Caco-2 (cell line): Measurements from ENCODE around the gene CHAC2. TPM values are rescaled to one million over a fixed set of nuclear protein-coding genes. Genes with fewer than 3 reads are reported as not detected.
"Not testable (repeated sequence)": the region's sequence is repeated elsewhere in the genome, so short reads cannot be mapped to it uniquely, and the experiment has no call there.

Experiments
- Bru-seq: library from RNA; stranded (reverse); fragments of 400-500 nt; gene quantifications from one replicate; lab custom pipeline; 2021; lab: Mats Ljungman, UMichigan
- BruChase-seq, 2 experiments: library from RNA; stranded (reverse); fragments of 400-500 nt; gene quantifications; one replicate each; lab custom pipeline; 2021; lab: Mats Ljungman, UMichigan
- BruUV-seq: library from RNA; stranded (reverse); fragments of 400-500 nt; replicated peaks from 2 replicates; lab custom pipeline; 2021; lab: Mats Ljungman, UMichigan
- CTCF ChIA-PET: fragments of 300-600 bp; sonication (Branson Sonifier 250); formaldehyde crosslinking; loops from one replicate; lab custom pipeline; 2022; ENCODE audit warnings: antibody characterized with exemption; lab: Charles Lee
- POLR2A ChIA-PET: fragments of 300-600 bp; sonication (Branson Sonifier 250); formaldehyde crosslinking; loops from one replicate; lab custom pipeline; 2022; ENCODE audit warnings: antibody characterized with exemption; lab: Charles Lee
- DNase-seq, 2 experiments: peaks; one replicate each; pipeline versions ENCODE4 v3.0.0 to v3.0.0-alpha.2; 2020 to 2022
- H3K27me3 ChIP-seq: replicated peaks from 2 replicates; pipeline ENCODE4 v1.6.0; 2011; ENCODE audit warnings: low read length; ENCODE audit not compliant: control insufficient read depth, insufficient read depth
- H3K36me3 ChIP-seq: 2 replicates; pipeline ENCODE4 v1.5.1; 2011; ENCODE audit warnings: low read length; ENCODE audit not compliant: control insufficient read depth, insufficient read depth
- H3K4me1 ChIP-seq: fragments of 250-450 bp; sonication (Bioruptor Pico); 2 replicates; pipeline ENCODE4 v1.5.1; 2020; ENCODE audit warnings: mild to moderate bottlenecking
- H3K4me3 ChIP-seq: 2 replicates; pipeline ENCODE4 v1.5.1; 2011; ENCODE audit warnings: low read depth, mild to moderate bottlenecking, control low read depth, low read length
- H3K9me3 ChIP-seq: fragments of 250-450 bp; sonication (Bioruptor Pico); 2 replicates; pipeline ENCODE4 v1.5.1; 2020; ENCODE audit warnings: mild to moderate bottlenecking, moderate library complexity
- H3K27ac Mint-ChIP-seq: one replicate; pipeline ENCODE4 v1.8.0; 2022; ENCODE audit warnings: mixed read lengths; ENCODE audit not compliant: unreplicated experiment
- H3K27me3 Mint-ChIP-seq: one replicate; pipeline ENCODE4 v1.8.0; 2022; ENCODE audit warnings: mixed read lengths; ENCODE audit not compliant: insufficient read depth, unreplicated experiment
- H3K36me3 Mint-ChIP-seq: one replicate; pipeline ENCODE4 v1.8.0; 2022; ENCODE audit warnings: mild to moderate bottlenecking, mixed read lengths; ENCODE audit not compliant: insufficient read depth, unreplicated experiment
- H3K4me1 Mint-ChIP-seq: one replicate; pipeline ENCODE4 v1.8.0; 2022; ENCODE audit warnings: low read depth, mixed read lengths; ENCODE audit not compliant: unreplicated experiment
- H3K4me3 Mint-ChIP-seq: one replicate; pipeline ENCODE4 v1.8.0; 2022; ENCODE audit warnings: mild to moderate bottlenecking, moderate library complexity, mixed read lengths; ENCODE audit not compliant: unreplicated experiment
- H3K9me3 Mint-ChIP-seq: one replicate; pipeline ENCODE4 v1.8.0; 2022; ENCODE audit warnings: mixed read lengths; ENCODE audit not compliant: unreplicated experiment
- CTCF ChIP-seq, 2 experiments: fragments of 200-600 bp in 1 of 2; IDR thresholded peaks; 1 replicate in 1 of 2; 2 replicates in 1 of 2; pipeline versions ENCODE4 v1.5.1 to v1.8.0; 2011 to 2022; ENCODE audit warnings: antibody characterized with exemption in 1 of 2, control low read depth in 1 of 2, inconsistent platforms in 1 of 2, low read depth in 1 of 2, low read length in 1 of 2, mild to moderate bottlenecking in 1 of 2, moderate library complexity in 1 of 2; ENCODE audit not compliant: insufficient read depth in 1 of 2, severe bottlenecking in 1 of 2, unreplicated experiment in 1 of 2
- intact Hi-C: fragments of 100-400 bp; cut with micrococcal nuclease; formaldehyde crosslinking; loops from one replicate; pipeline ENCODE4 v1.10.0; 2022; ENCODE audit not compliant: unreplicated experiment
- long read RNA-seq: library from polyadenylated mRNA; stranded (forward); transcript quantifications from one replicate; pipeline ENCODE4 v2.0.0, GENCODE V29; 2022
- total RNA-seq: library from RNA; stranded (reverse); gene quantifications from 2 replicates; pipeline ENCODE4 v1.2.3, GENCODE V29; 2022

CHAC2 gene
- total RNA-seq (3.9 and 4.6 TPM in 2 replicates), Bru-seq, nascent RNA (percentile 55 among the genes with signal in this experiment), BruChase-seq, experiment 1, labeled RNA remaining after a 2-hour chase (percentile 59 among the genes with signal in this experiment), BruChase-seq, experiment 2, labeled RNA remaining after a 6-hour chase (percentile 60 among the genes with signal in this experiment)
- long read RNA-seq, transcript CHAC2-201 (3 exons, 1,321 nt), result major isoform, 14 of 19 reads
- long read RNA-seq, partial matches to known transcripts, result 0 of 19 reads
- long read RNA-seq, other reads (novel, unspliced or antisense), result 5 of 19 reads

DNA sequence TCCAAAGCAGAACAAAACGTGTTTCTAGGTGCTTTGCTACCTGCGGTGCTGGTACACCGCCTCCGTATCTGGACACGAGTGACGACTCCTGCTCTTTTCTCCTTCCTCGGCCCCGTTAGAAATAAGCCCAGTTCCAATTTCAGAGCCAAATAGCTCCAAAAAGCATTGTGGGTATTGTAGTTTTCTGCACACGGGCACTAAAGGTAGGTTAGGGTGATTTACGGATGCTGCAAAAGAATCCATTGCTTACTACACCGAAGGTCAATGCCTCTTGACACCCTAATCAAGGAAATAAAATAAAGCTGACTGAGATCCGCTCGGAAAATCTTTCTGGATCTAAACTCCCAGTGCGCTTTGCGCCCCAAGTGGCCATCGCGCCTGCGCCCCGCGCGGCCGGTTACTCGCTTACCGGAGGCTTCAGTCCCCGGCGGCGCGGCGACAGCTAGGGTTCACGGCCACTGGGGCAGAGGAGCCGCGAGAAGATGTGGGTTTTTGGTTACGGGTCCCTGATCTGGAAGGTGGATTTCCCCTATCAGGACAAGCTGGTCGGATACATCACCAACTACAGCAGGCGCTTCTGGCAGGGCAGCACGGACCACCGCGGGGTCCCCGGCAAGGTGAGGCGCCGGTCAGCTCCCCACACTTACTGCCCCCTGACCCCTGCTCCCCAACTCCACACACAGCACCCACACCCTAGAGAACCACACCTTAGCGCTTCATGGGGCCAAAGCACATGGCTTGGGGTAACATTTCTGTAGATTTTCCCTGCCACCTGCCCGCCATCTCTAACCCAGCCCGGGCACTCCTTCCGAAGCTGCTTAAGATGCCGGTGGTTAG lies at the start of gene CHAC2:
CHAC2 (plus strand) TSS at position 400 of the 837 bp plus-strand sequence; CDS start at position 483, 83 bp downstream.
- DNase-seq, result peak; percentile 81 to 85
- Mint-ChIP-seq H3K9me3 (no peaks in the 10 kb centered on the region), H3K4me1 (no peaks in the 10 kb centered on the region), H3K4me3 (peak within 1 kb of the TSS; percentile 97), H3K27ac (peak within 1 kb of the TSS; percentile 90), H3K36me3 (peaks cover 4% of the 10 kb centered on the region), H3K27me3 (no peaks in the 10 kb centered on the region)
- ChIA-PET POLR2A (no interaction called here), CTCF (interaction anchor here (1.2 to 1.3 kb wide), 2 partner anchors 18 to 20 kb away, joined by 3 to 4 read pairs; no protein-coding TSS in a partner anchor)
- Histone ChIP-seq H3K4me3 (peak within 1 kb of the TSS; percentile 76), H3K36me3 (no peaks in the 10 kb centered on the region), H3K27me3 (no peaks in the 10 kb centered on the region), H3K4me1 (no peaks in the 10 kb centered on the region), H3K9me3 (no peaks in the 10 kb centered on the region)
- intact Hi-C loops, result loop anchor here (1.0 kb wide), 1 partner anchor 19 kb away; the partner anchor contains the start of gene ASB3
- BruUV-seq, result TSS peak; percentile 71
- peak; percentile 47 to 49 for TF ChIP-seq CTCF (IDR thresholded peaks at IDR 0.05; ENCODE audit: insufficient read depth in 1 of 2, low read depth in 1 of 2, low read length in 1 of 2, severe bottlenecking in 1 of 2, unreplicated experiment in 1 of 2)

- BruUV-seq, intact Hi-C loops, H3K36me3 Mint-ChIP-seq: not testable (repeated sequence)
Observed at GRCh38 chr2:53720944-53721343, 46.7 kb upstream of the CHAC2 start.

DNA sequence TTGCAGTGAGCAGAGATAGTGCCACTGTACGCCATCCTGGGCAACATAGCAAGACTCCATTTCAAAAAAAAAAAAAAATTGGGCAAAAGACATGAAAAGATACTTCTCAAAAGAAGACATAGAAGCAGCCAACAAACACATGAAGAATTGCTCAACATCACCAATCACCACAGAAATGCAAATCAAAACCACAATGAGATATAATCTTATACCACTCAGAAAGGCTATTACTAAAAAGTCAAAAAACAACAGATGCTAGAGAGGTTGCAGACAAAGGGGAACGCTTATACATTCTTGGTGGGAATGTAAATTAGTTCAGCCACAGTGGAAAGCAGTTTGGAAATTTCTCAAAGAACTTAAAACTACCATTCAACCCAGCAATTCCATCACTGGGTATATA lies 43.1 kb upstream of the CHAC2 start:
- POLR2A ChIA-PET, result no interaction called here
- BruUV-seq, result no TSS peak
- H3K27me3 ChIP-seq, result no peaks in the 10 kb centered on the region
- Mint-ChIP-seq H3K27me3 (no peaks in the 10 kb centered on the region), H3K4me1 (no peaks in the 10 kb centered on the region), H3K27ac (no peak overlapping the region), H3K4me3 (no peak overlapping the region), H3K36me3 (no peaks in the 10 kb centered on the region), H3K9me3 (peaks cover 10% of the 10 kb centered on the region)
- no peaks in the 10 kb centered on the region for H3K9me3 ChIP-seq
- TF ChIP-seq CTCF (IDR thresholded peaks at IDR 0.05; ENCODE audit: insufficient read depth in 1 of 2, low read depth in 1 of 2, low read length in 1 of 2, severe bottlenecking in 1 of 2, unreplicated experiment in 1 of 2), result no peak
- CTCF ChIA-PET, result no interaction called here
- no peak overlapping the region for H3K4me3 ChIP-seq
- no peak for DNase-seq
- H3K36me3 ChIP-seq, result no peaks in the 10 kb centered on the region
- no peaks in the 10 kb centered on the region for H3K4me1 ChIP-seq
- intact Hi-C loops, result no loop called here

More at GRCh38 chr2:53720944-53721343, 46.7 kb upstream of the CHAC2 start:
- H3K27me3 ChIP-seq, DNase-seq, H3K27me3 Mint-ChIP-seq, POLR2A ChIA-PET, H3K9me3 ChIP-seq, H3K27ac Mint-ChIP-seq, CTCF ChIA-PET, H3K4me3 Mint-ChIP-seq, H3K36me3 ChIP-seq, H3K4me1 Mint-ChIP-seq, H3K4me1 ChIP-seq, H3K4me3 ChIP-seq: not testable (repeated sequence)
- H3K9me3 Mint-ChIP-seq, result peaks cover 15% of the 10 kb centered on the region
